SK-N-SH (cell line): ENCODE measurements around the gene SCN3A. TPM values are rescaled to one million over a fixed set of nuclear protein-coding genes. Genes with fewer than 3 reads are reported as not detected.
A peak's percentile ranks its signal among the peaks of the same experiment; 100 is the strongest.

ENCODE experiments used
- CTCF ChIA-PET: fragments of 300-600, 350-600 bp; formaldehyde crosslinking; extraction: SDS; loops from one replicate; lab custom pipeline; 2021; lab: Yijun Ruan, JAX
- POLR2A ChIA-PET: fragments of 350-600 bp; sonication (Branson Sonifier 250); formaldehyde crosslinking; extraction: SDS; loops from one replicate; lab custom pipeline; 2020; ENCODE audit warnings: antibody characterized with exemption, inconsistent platforms; lab: Yijun Ruan, JAX
- DNase-seq: peaks from one replicate; pipeline ENCODE4 v3.0.0; 2012
- H2AFZ ChIP-seq: fragments of 200-600 bp; sonication (generic); 2 replicates; pipeline ENCODE4 v1.8.1; 2016; ENCODE audit warnings: antibody characterized with exemption, mild to moderate bottlenecking, low read depth
- H3F3A ChIP-seq: fragments of 200-600 bp; sonication (generic); replicated peaks from 2 replicates; pipeline ENCODE3; 2016; ENCODE audit warnings: antibody characterized with exemption, mild to moderate bottlenecking; ENCODE audit not compliant: insufficient read depth
- H3K27ac ChIP-seq, 2 experiments: fragments of 200-500 bp in 1 of 2; fragments of 200-600 bp in 1 of 2; sonication (Bioruptor generic) in 1 of 2; sonication (generic), shearing (Covaris generic) in 1 of 2; 2 replicates each; pipeline versions ENCODE4 v1.5.1 to v1.6.1; 2014 to 2016; ENCODE audit warnings: low read depth in 2 of 2, inconsistent platforms in 1 of 2, low read length in 1 of 2, mild to moderate bottlenecking in 1 of 2, mixed read lengths in 1 of 2
- H3K27me3 ChIP-seq: fragments of 200-600 bp; sonication (generic), shearing (Covaris generic); 2 replicates; pipeline ENCODE4 v1.6.1; 2016; ENCODE audit warnings: mixed run types; ENCODE audit not compliant: insufficient read depth
- H3K36me3 ChIP-seq, 2 experiments: fragments of 200-500 bp in 1 of 2; fragments of 200-600 bp in 1 of 2; sonication (Bioruptor generic) in 1 of 2; sonication (generic) in 1 of 2; replicated peaks in 1 of 2; 2 replicates each; pipeline versions ENCODE3 to v1.5.1; 2014 to 2016; ENCODE audit warnings: low read length in 1 of 2, mild to moderate bottlenecking in 1 of 2; ENCODE audit not compliant: insufficient read depth in 2 of 2, control insufficient read depth in 1 of 2
- H3K4me1 ChIP-seq, 2 experiments: fragments of 200-500 bp in 1 of 2; fragments of 200-600 bp in 1 of 2; sonication (Bioruptor generic) in 1 of 2; sonication (generic), shearing (Covaris generic) in 1 of 2; 2 replicates each; pipeline versions ENCODE4 v1.5.1 to v1.6.1; 2014 to 2016; ENCODE audit warnings: low read depth in 1 of 2, low read length in 1 of 2, mixed run types in 1 of 2; ENCODE audit not compliant: insufficient read depth in 2 of 2, control insufficient read depth in 1 of 2
- H3K4me2 ChIP-seq: fragments of 200-600 bp; sonication (generic), shearing (Covaris generic); 2 replicates; pipeline ENCODE4 v1.6.1; 2017; ENCODE audit warnings: mixed run types
- H3K4me3 ChIP-seq, 2 experiments: fragments of 200-500 bp in 1 of 2; fragments of 200-600 bp in 1 of 2; sonication (Bioruptor generic) in 1 of 2; sonication (generic), shearing (Covaris generic) in 1 of 2; 2 replicates each; pipeline versions ENCODE4 v1.5.1 to v1.8.1; 2014 to 2016; ENCODE audit warnings: low read depth in 2 of 2, inconsistent platforms in 1 of 2, low read length in 1 of 2, mild to moderate bottlenecking in 1 of 2, mixed read lengths in 1 of 2, moderate library complexity in 1 of 2
- H3K79me2 ChIP-seq: fragments of 200-600 bp; sonication (generic); 2 replicates; pipeline ENCODE4 v1.8.1; 2017; ENCODE audit warnings: mild to moderate bottlenecking; ENCODE audit not compliant: insufficient read depth
- H3K9ac ChIP-seq: fragments of 200-600 bp; sonication (generic); 2 replicates; pipeline ENCODE4 v1.6.1; 2017; ENCODE audit warnings: mixed run types
- H3K9me2 ChIP-seq: fragments of 200-600 bp; sonication (generic); 2 replicates; pipeline ENCODE4 v1.6.1; 2017; ENCODE audit warnings: mixed run types
- H3K9me3 ChIP-seq: fragments of 200-600 bp; sonication (generic); 2 replicates; pipeline ENCODE4 v1.6.1; 2017; ENCODE audit warnings: mixed run types, mild to moderate bottlenecking, moderate library complexity
- H4K20me1 ChIP-seq: fragments of 200-600 bp; sonication (generic); 2 replicates; pipeline ENCODE4 v1.6.1; 2017; ENCODE audit warnings: mild to moderate bottlenecking, mixed run types; ENCODE audit not compliant: insufficient read depth
- ELF1 ChIP-seq: IDR thresholded peaks from 2 replicates; pipeline ENCODE4 v1.4.0; 2012
- EP300 ChIP-seq, 2 experiments: IDR thresholded peaks; 2 replicates each; pipeline versions ENCODE4 v1.4.0 to v1.6.1; 2012; ENCODE audit warnings: borderline replicate concordance in 1 of 2, low read depth in 1 of 2, low read length in 1 of 2
- FOSL2 ChIP-seq: IDR thresholded peaks from 2 replicates; pipeline ENCODE4 v1.4.0; 2012; ENCODE audit warnings: low read depth, mild to moderate bottlenecking, moderate library complexity, borderline replicate concordance
- GATA2 ChIP-seq: sonication (generic); formaldehyde crosslinking; IDR thresholded peaks from 2 replicates; pipeline ENCODE4 v1.5.0; 2020; ENCODE audit warnings: mild to moderate bottlenecking, missing genetic modification reagents
- IRF3 ChIP-seq: fragments of 150-350 bp; IDR thresholded peaks from 2 replicates; pipeline ENCODE4 v1.6.1; 2016; ENCODE audit warnings: mild to moderate bottlenecking, low read depth, low read length
- JUND ChIP-seq: IDR thresholded peaks from 2 replicates; pipeline ENCODE4 v1.4.0; 2012
- NFIC ChIP-seq: IDR thresholded peaks from 2 replicates; pipeline ENCODE4 v1.4.0; 2012; ENCODE audit warnings: borderline replicate concordance
- NRF1 ChIP-seq: IDR thresholded peaks from 2 replicates; pipeline ENCODE4 v1.6.1; 2012; ENCODE audit warnings: low read depth, mild to moderate bottlenecking, low read length
- PBX3 ChIP-seq: IDR thresholded peaks from 2 replicates; pipeline ENCODE4; 2012
- POLR2AphosphoS5 ChIP-seq: IDR thresholded peaks from 2 replicates; pipeline ENCODE4 v1.6.1; 2012; ENCODE audit warnings: low read depth, low read length
- RXRA ChIP-seq: IDR thresholded peaks from 2 replicates; pipeline ENCODE4 v1.4.0; 2012; ENCODE audit warnings: low read depth, mild to moderate bottlenecking, borderline replicate concordance
- SMC3 ChIP-seq: IDR thresholded peaks from 2 replicates; pipeline ENCODE4 v1.6.1; 2012; ENCODE audit warnings: low read depth, low read length, improper control_type of control experiment
- TCF12 ChIP-seq: IDR thresholded peaks from 2 replicates; pipeline ENCODE4 v1.4.0; 2012
- TEAD4 ChIP-seq: IDR thresholded peaks from 2 replicates; pipeline ENCODE4 v1.4.0; 2012; ENCODE audit warnings: mild to moderate bottlenecking, borderline replicate concordance; ENCODE audit not compliant: insufficient read depth
- USF1 ChIP-seq: IDR thresholded peaks from 2 replicates; pipeline ENCODE4 v1.4.0; 2012; ENCODE audit warnings: low read depth, borderline replicate concordance
- YY1 ChIP-seq: IDR thresholded peaks from 2 replicates; pipeline ENCODE4 v1.4.0; 2012; ENCODE audit warnings: low read depth, mild to moderate bottlenecking
- WGBS: methylation state at CpG from one replicate; pipeline ENCODE4 v1.1.6; 2017; ENCODE audit warnings: low lambda C conversion rate; 5-methylcytosine and 5-hydroxymethylcytosine counted together
- polyA plus RNA-seq, 3 experiments: library from polyadenylated mRNA; depleted of rRNA; stranded (reverse); fragments of >200 nt; gene quantifications; 2 replicates each; pipeline ENCODE4 v1.2.3, GENCODE V29; 2012

SCN3A gene
- polyA plus RNA-seq, 1 of the 3 experiments (the other 2 are of a cell fraction): 0.33 TPM

GRCh38 chr2:165115258-165115657 is 88.6 kb downstream of the SCN3A start (continued):
- no peak for TF ChIP-seq USF1
- no peak for TF ChIP-seq RXRA
- no peak for TF ChIP-seq ELF1
- no peak for TF ChIP-seq EP300 (IDR thresholded peaks at IDR 0.05; ENCODE audit: borderline replicate concordance in 1 of 2, low read depth in 1 of 2, low read length in 1 of 2)
- TF ChIP-seq, all 33 proteins: peak for 0

GRCh38 chr2:165114346-165114939 is 89.4 kb downstream of the SCN3A start:
- peaks cover 19% of the 10 kb centered on the region for H3F3A ChIP-seq
- no peaks in the 10 kb centered on the region for H3K9me2 ChIP-seq
- H3K27ac ChIP-seq: peak overlapping the region; percentile 67 to 94
- peak overlapping the region; percentile 19 to 40; a peak in 3 of 4 replicates for H3K4me3 ChIP-seq
- no peaks in the 10 kb centered on the region for H3K9me3 ChIP-seq
- H3K36me3 ChIP-seq: no peaks in the 10 kb centered on the region
- ChIA-PET CTCF (interaction anchor here (0.7 to 2.8 kb wide), 5 partner anchors 27 to 98 kb away, joined by 3 to 16 read pairs (median 4); partner anchors contain the start of gene SCN3A), POLR2A (no interaction called here)
- peak overlapping the region; percentile 72; the same call in 1 of the 2 replicates for H3K4me2 ChIP-seq
- H3K9ac ChIP-seq: no peak overlapping the region
- no peaks in the 10 kb centered on the region for H3K79me2 ChIP-seq
- no peak for DNase-seq
- no peaks in the 10 kb centered on the region for H3K27me3 ChIP-seq
- WGBS: 4% methylated on average over 4 of the region's 4 CpGs
- no peak overlapping the region for H2AFZ ChIP-seq
- no peaks in the 10 kb centered on the region for H4K20me1 ChIP-seq
- TF ChIP-seq TEAD4 (peak; percentile 34; the same call in 1 of the 2 replicates), JUND (peak; percentile 90), FOSL2 (peak; percentile 94), USF1 (no peak), YY1 (no peak), PBX3 (peak; percentile 94), GATA2 (CRISPR knock-in tag) (no peak), SMC3 (no peak), TCF12 (peak; percentile 70; the same call in 1 of the 2 replicates), NRF1 (no peak), POLR2AphosphoS5 (peak; percentile 34; the same call in 1 of the 2 replicates), IRF3 (no peak), NFIC (peak; percentile 34; the same call in 1 of the 2 replicates), EP300 (IDR thresholded peaks at IDR 0.05; ENCODE audit: borderline replicate concordance in 1 of 2, low read depth in 1 of 2, low read length in 1 of 2) (peak; percentile 28 to 59; a peak in 1 of 4 replicates)
- peaks cover 10 to 29% of the 10 kb centered on the region in 2 experiments for H3K4me1 ChIP-seq
